Measurements from ENCODE around the gene PAPPA. TPM values are rescaled to one million over a fixed set of nuclear protein-coding genes. Genes with fewer than 3 reads are reported as not detected.
A peak's percentile ranks its signal among the peaks of the same experiment; 100 is the strongest.

Gene PAPPA
- total and polyA plus RNA-seq, 9 of the 15 experiments (the other 6 are each of a cell fraction or from before 2014, with no cell fraction given) = 0.06 to 0.18 (median 0.11) TPM

DNA sequence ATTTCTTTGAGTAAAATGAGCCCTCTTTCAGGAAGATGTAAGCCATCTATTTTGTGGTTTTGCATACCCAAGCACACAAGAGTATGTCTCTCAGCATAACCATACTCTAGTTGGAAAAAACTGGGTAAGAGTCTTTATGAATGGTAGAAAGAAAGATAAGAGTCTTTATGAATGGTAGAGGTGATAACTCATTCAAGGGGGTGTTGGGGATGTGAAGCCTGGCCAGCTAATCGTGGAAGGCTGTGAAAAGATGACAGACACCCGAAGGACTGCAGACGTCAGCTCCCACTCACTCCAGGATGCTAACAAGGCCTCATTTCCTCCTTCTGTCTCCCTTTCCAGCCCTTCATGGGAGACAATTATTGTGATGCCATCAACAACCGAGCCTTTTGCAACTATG is 228.5 kb downstream of the PAPPA start (continued):
- TF ChIP-seq, protein P1, sequence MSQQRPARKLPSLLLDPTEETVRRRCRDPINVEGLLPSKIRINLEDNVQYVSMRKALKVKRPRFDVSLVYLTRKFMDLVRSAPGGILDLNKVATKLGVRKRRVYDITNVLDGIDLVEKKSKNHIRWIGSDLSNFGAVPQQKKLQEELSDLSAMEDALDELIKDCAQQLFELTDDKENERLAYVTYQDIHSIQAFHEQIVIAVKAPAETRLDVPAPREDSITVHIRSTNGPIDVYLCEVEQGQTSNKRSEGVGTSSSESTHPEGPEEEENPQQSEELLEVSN (IDR thresholded peaks at IDR 0.05; ENCODE audit: borderline replicate concordance in 1 of 2, extremely low read depth in 1 of 2, insufficient read depth in 1 of 2, insufficient read length in 1 of 2, low read depth in 1 of 2, low read length in 1 of 2, poor library complexity in 1 of 2, severe bottlenecking in 1 of 2) = no peak
- TF ChIP-seq HNRNPK (IDR thresholded peaks at IDR 0.05; ENCODE audit: low read depth, low read length, poor library complexity, severe bottlenecking) = no peak
- TF ChIP-seq ATF1 (CRISPR knock-in tag; IDR thresholded peaks at IDR 0.05) = no peak
- TF ChIP-seq ATF1 (tag; IDR thresholded peaks at IDR 0.05) = 0 out of 2 replicates have a peak, but pooled peaks have one; percentile 31
- 0 out of 2 replicates have a peak, but pooled peaks have one; percentile 29 for TF ChIP-seq ZKSCAN8 (CRISPR knock-in tag; IDR thresholded peaks at IDR 0.05)

DNA sequence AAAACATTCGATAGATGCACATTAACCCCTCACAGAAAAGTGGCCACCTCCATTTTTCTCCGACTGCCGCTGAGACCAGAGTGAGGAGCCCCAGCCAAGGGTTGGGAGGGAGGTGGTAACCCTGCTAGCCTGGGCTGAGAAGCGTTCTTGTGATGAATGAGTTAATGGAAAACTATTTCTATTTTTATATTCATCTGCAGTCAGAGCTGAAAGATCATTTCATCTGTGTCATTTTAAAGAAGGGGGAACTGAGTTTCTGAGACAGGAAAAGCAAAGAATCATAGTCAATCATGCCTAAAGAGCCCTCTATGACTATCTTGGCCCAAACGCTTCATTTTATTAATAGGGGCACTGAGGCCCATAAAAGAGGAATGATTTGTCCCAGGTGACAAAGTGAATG is 229.5 kb downstream of the PAPPA start:
- 62% methylated on average over 5 of the region's 5 CpGs for WGBS (ENCODE audit: insufficient coverage, low coverage, missing lambda C conversion rate)
- H3K9me1 ChIP-seq (ENCODE audit: control insufficient read depth, insufficient read depth, low read length) = no peaks in the 10 kb centered on the region
- peaks cover 4 to 15% of the 10 kb centered on the region in 2 experiments; a peak in 3 of 5 replicates for H3K4me1 ChIP-seq (replicated peaks in 1 of 2; ENCODE audit: control insufficient read depth in 2 of 2, insufficient read depth in 2 of 2, low read length in 2 of 2)
- H4K20me1 ChIP-seq (replicated peaks; ENCODE audit: control insufficient read depth, insufficient read depth, low read length) = no peaks in the 10 kb centered on the region
- CTCF ChIA-PET (ENCODE audit: low intra/inter-chr PET ratio) = no interaction called here
- intact Hi-C loops (cut with micrococcal nuclease) (no loop called here), in situ Hi-C loops (cut with MboI) (no loop called here)
- no peak for DNase-seq (ENCODE audit: extremely low read depth in 1 of 4, low spot score in 3 of 4)
- TF ChIP-seq TBL1XR1 (IDR thresholded peaks at IDR 0.05; ENCODE audit: low read length in 2 of 2) = no peak
- no peak for TF ChIP-seq DPF2 (IDR thresholded peaks at IDR 0.05)
- TF ChIP-seq TAF1 (IDR thresholded peaks at IDR 0.05; ENCODE audit: control insufficient read depth, extremely low read depth, insufficient read depth, low read length, severe bottlenecking) = no peak
- TF ChIP-seq, protein P2, sequence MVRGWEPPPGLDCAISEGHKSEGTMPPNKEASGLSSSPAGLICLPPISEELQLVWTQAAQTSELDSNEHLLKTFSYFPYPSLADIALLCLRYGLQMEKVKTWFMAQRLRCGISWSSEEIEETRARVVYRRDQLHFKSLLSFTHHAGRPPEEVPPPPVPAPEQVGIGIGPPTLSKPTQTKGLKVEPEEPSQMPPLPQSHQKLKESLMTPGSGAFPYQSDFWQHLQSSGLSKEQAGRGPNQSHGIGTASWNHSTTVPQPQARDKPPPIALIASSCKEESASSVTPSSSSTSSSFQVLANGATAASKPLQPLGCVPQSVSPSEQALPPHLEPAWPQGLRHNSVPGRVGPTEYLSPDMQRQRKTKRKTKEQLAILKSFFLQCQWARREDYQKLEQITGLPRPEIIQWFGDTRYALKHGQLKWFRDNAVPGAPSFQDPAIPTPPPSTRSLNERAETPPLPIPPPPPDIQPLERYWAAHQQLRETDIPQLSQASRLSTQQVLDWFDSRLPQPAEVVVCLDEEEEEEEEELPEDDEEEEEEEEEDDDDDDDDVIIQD (CRISPR knock-in tag; IDR thresholded peaks at IDR 0.05) = no peak
- TF ChIP-seq RUNX1 (IDR thresholded peaks at IDR 0.05; ENCODE audit: low read depth) = no peak
- no peak for TF ChIP-seq MTA2 (IDR thresholded peaks at IDR 0.05; ENCODE audit: low read depth)
- TF ChIP-seq ZNF644 (tag; IDR thresholded peaks at IDR 0.05; ENCODE audit: low read depth) = no peak
- POLR2A ChIA-PET = interaction anchor here (1.2 to 1.4 kb wide), 2 partner anchors 8 to 11 kb away, joined by 3 to 4 read pairs; no protein-coding TSS in a partner anchor
- H3K79me2 ChIP-seq (ENCODE audit: control insufficient read depth, insufficient read depth, low read length) = no peaks in the 10 kb centered on the region
- no peak for ATAC-seq
- no TSS peak for BruUV-seq (replicated peaks)
- H3K4me2 ChIP-seq (ENCODE audit: insufficient read depth, low read length) = no peak overlapping the region
- no peaks in the 10 kb centered on the region for H3K27me3 ChIP-seq (ENCODE audit: control insufficient read depth in 2 of 2, insufficient read depth in 2 of 2, low read length in 2 of 2)
- no peaks in the 10 kb centered on the region for H3K36me3 ChIP-seq (ENCODE audit: control insufficient read depth, insufficient read depth, low read length)
- H3K4me3 ChIP-seq = no peak overlapping the region
- H3K9ac ChIP-seq (ENCODE audit: insufficient read depth in 1 of 2, low read depth in 2 of 2, low read length in 2 of 2) = no peak overlapping the region
- no peak overlapping the region for H2AFZ ChIP-seq (ENCODE audit: low read depth, low read length)
- no peaks in the 10 kb centered on the region for H3K9me3 ChIP-seq (replicated peaks; ENCODE audit: control insufficient read depth, insufficient read depth, low read depth, low read length)
- FAIRE-seq = no peak
- no peak overlapping the region for H3K27ac ChIP-seq (ENCODE audit: extremely low read depth, low read depth, low read length)
